ENCODE measurements around the gene GIMAP8. TPM values are rescaled to one million over a fixed set of nuclear protein-coding genes. Genes with fewer than 3 reads are reported as not detected.
A peak's percentile ranks its signal among the peaks of the same experiment; 100 is the strongest.
"Not testable (repeated sequence)": the region's sequence is repeated elsewhere in the genome, so short reads cannot be mapped to it uniquely, and the experiment has no call there.

The GIMAP8 gene
- total RNA-seq, 1 donor from 2014 or later = 68.3 TPM

- no peak for DNase-seq (ENCODE audit: low read depth, low spot score)
Measured at GRCh38 chr7:150463461-150463860, 13.0 kb downstream of the GIMAP8 start.

GRCh38 chr7:150464962-150465361 is 14.5 kb downstream of the GIMAP8 start:
- DNase-seq (ENCODE audit: low read depth, low spot score) = no peak

- no peak for DNase-seq (ENCODE audit: low read depth, low spot score)
Measured at GRCh38 chr7:150465414-150465813, 15.0 kb downstream of the GIMAP8 start.

DNA sequence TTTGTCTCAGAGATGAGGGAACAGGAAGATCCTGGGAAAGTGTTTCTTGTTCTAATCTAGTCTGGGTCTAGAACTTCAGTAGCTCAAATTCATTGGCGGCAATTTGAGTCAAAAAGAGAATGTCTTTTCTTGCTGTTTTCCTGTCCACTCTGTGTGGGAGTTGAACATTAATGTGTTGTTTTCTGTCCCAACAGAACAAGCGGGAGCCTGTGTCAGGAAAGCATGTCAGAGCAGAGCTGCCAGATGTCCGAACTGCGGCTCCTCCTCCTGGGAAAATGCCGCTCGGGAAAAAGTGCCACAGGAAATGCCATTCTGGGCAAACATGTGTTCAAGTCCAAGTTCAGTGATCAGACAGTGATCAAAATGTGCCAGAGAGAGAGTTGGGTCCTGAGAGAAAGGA is 16.0 kb downstream of the GIMAP8 start:
- peak; percentile 76 for DNase-seq (ENCODE audit: low read depth, low spot score)

- DNase-seq (ENCODE audit: low read depth, low spot score) = no peak
Measured at GRCh38 chr7:150468241-150468640, 17.8 kb downstream of the GIMAP8 start.

- DNase-seq (ENCODE audit: low read depth, low spot score) = no peak
Measured at GRCh38 chr7:150471886-150472285, 21.5 kb downstream of the GIMAP8 start.

DNA sequence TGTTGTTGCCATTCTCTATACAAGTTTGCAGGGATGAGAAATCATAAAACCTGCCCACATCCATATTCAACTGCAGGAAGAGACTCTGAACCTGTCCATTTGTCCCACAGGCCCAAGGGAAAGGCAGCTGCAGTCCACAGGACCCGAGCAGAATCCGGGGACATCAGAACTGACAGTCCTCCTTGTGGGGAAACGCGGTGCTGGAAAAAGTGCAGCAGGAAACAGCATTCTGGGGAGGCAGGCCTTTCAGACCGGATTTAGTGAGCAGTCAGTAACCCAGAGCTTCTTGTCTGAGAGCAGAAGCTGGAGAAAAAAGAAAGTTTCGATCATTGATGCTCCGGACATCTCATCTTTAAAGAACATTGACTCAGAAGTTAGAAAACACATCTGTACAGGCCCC is 23.5 kb downstream of the GIMAP8 start:
- DNase-seq (ENCODE audit: low read depth, low spot score) = no peak

DNA sequence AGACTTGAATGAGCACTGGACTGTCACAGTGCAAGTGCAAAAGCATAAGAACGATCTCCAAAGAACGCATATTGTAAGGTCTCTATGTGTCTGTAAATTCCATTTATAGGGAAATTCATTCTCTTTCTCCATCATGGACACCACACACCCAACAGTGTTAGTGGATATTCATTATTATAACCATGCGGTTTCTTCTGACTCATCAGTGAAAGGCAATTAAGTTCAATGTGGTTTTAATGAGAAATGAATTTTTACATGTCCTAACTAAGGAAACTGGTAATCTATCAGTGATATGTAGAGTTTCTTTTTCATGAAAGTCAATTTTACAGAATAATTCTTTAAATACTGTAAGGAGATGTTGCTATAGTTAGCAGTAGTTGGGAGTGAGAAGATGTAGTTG is 25.9 kb downstream of the GIMAP8 start:
- no peak for DNase-seq (ENCODE audit: low read depth, low spot score)

DNA sequence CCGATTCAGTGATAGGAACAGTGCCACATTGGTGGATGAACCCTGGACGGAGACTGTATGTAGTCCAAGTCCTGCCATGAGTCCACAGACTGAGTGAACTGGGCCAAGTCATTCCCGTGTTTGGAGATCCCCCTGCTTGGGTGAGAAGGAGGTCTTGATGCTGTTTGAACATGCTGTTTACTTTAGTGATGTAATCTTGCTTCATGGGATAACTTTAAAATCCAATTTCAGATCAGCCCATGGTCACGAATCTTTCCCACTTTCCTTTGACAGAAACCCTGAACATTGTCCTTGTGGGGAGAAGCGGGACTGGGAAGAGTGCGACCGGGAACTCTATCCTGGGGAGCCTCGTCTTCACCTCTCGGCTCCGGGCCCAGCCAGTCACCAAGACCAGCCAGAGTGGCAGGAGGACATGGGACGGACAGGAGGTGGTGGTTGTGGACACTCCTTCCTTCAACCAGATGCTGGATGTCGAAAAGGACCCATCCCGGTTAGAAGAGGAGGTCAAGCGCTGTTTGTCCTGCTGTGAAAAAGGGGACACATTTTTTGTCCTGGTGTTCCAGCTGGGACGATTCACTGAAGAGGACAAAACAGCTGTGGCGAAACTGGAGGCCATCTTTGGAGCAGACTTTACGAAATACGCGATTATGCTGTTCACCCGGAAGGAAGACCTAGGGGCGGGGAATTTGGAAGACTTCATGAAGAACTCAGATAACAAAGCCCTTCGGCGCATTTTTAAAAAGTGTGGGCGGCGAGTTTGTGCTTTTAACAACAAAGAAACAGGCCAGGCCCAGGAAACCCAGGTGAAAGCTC is 26.6 kb downstream of the GIMAP8 start:
- no peak for DNase-seq (ENCODE audit: low read depth, low spot score)

DNA sequence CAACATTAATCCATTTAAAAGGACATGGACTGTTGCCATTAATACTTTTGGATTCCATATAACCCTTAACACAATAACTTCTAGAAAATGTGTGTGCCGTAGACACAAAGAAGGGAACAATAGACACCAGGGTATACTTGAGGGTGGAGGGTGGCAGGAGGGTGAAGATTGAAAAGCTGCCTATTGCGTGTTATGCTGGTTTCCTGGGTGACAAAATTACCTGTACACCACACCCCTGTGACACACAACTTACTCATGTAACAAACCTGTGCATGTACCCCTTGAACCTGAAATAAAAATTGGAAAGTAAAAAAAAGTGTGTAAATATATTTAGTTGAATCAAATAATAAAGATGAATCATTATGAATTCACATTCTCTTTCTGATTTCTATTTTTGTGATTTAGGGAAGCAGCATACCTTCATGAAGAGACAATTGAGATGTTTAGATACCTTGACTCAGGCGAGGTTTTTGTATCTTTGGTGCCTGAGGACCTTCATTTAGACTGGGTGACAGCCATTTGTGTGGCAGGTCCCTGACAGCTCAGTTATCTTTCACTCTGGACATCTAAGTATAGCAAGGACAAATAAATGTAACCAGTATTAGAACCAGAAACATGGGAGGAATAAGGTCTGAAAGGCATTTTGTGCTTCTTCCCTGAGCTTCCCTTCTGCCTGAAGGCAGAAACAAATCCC is 28.7 kb downstream of the GIMAP8 start:
- no peak for DNase-seq (ENCODE audit: low read depth, low spot score)

- DNase-seq (ENCODE audit: low read depth, low spot score) = no peak
Measured at GRCh38 chr7:150481186-150481920, 30.9 kb downstream of the GIMAP8 start.

DNA sequence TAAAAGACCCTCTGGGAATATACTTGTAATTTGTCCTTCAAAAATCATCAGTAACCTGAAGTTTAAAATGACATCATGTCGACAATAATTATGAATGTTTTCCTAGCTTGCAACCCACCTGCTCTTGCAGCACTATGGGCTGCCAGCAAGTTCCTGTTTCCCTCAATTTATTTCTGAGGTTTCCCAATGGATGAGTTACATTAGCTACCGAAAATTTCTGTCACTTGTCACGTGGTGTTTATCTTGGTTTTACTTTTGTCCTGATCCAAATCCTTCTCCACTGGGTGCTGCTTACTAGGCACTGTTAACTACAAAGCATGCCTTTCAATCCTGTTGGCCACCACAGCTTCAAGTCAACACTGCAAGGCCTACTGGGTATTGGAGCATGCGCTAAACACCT is 31.5 kb downstream of the GIMAP8 start:
- DNase-seq (ENCODE audit: low read depth, low spot score) = no peak

GRCh38 chr7:150483514-150483913 is 33.1 kb downstream of the GIMAP8 start:
- DNase-seq (ENCODE audit: low read depth, low spot score) = peak; percentile 40

DNA sequence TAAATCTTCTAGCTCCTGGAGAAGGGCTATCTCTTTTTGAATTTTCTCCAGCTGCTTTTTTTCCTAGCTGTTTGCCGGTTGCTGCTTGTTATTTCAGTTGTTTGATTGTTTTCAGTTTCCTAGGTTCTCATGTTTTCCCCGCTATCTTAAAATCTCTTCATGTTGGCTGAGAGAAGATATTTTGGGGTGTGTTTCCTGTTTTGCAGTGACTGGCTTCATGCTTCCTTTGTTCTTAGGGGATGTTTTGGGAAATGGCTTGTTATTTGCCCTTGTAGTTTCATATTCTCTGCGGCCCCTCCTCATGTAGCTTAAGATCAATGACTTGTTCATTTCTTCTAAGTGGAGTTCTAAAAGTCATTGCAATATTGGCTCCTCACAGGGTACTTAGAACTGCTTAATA is 33.6 kb downstream of the GIMAP8 start:
- DNase-seq (ENCODE audit: low read depth, low spot score) = peak; percentile 75

- no peak for DNase-seq (ENCODE audit: low read depth, low spot score)
Measured at GRCh38 chr7:150487625-150488024, 37.2 kb downstream of the GIMAP8 start.

- no peak for DNase-seq (ENCODE audit: low read depth, low spot score)
Measured at GRCh38 chr7:150489782-150490181, 39.4 kb downstream of the GIMAP8 start.

DNA sequence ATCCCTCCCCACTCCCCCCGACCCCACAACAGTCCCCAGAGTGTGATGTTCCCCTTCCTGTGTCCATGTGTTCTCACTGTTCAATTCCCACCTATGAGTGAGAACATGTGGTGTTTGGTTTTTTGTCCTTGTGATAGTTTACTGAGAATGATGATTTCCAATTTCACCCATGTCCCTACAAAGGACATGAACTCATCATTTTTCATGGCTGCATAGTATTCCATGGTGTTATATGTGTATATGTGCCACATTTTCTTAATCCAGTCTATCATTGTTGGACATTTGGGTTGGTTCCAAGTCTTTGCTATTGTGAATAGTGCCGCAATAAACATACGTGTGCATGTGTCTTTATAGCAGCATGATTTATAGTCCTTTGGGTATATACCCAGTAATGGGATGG is 43.0 kb downstream of the GIMAP8 start:
- not testable (repeated sequence) for DNase-seq (ENCODE audit: low read depth, low spot score)

GRCh38 chr7:150502519-150502918 is 52.1 kb downstream of the GIMAP8 start:
- DNase-seq (ENCODE audit: low read depth, low spot score) = no peak

DNA sequence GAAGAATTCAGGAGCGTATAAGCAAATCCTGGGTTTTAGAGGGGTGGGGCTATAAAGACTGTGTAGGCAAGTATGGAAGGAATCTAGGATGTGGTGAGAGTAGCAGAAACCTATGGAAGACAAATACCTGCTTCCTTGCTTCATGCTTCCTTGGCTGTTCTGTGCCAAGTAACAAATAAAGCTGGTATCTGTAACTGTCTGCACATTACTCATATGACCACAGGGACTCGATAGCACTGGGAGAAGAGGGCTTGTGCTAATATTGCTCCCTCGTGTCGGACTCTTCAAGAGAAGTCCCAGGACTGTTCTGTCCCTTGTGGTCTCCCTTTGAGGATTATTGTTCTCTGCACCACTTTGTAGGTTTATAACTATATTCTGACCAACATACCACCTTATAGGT is 52.7 kb downstream of the GIMAP8 start:
- no peak for DNase-seq (ENCODE audit: low read depth, low spot score)

DNA sequence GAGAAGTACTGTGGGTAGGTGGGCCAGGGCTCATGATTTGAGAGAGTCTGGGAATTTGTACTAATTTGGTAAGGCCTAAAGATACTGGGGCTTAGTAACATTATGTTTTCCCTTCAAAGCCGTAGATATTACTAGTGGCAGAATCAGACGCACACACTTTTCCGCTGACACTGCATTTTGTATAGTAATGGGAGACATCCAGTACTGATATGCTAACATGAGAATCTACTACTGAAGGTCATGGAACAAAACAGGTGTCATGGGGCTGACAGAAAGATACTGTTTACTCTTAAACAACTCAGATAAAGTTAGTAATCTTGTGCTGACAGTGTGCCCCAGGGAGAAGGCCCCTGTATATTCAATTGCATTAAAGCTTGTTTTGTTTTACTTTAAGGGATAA is 53.2 kb downstream of the GIMAP8 start:
- no peak for DNase-seq (ENCODE audit: low read depth, low spot score)

GRCh38 chr7:150507947-150508602 is 57.6 kb downstream of the GIMAP8 start:
- no peak for DNase-seq (ENCODE audit: low read depth, low spot score)

DNA sequence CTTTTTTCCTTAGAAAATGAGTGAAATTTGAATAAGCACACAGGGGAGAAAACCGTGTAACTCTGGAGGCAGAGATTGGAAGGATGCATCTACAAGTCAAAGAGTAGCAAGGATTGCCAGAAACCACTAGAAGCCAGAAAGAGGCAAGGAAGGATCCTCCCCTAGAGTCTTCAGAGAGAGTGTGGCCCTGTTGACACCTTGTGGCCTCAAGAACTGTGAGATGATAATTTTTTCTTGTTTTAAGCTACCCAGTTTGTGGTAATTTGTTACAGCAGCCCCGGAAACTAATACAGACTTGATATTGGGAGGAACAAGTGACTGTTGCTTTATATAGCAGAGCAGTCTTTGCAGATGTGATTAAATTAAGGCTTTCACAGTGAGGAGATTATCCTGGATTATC is 60.6 kb downstream of the GIMAP8 start:
- DNase-seq (ENCODE audit: low read depth, low spot score) = no peak
